Hematopoietic multipotent progenitor cell treated with erythropoietin and hydrocortisone succinate and interleukin-3 and kit ligand, for 4 days (in vitro differentiated cells): ENCODE measurements around the gene BRD3OS.

Experiments
- DNase-seq: peaks from one replicate; pipeline ENCODE4 v3.0.0-alpha.2; 2015

The BRD3OS gene

GRCh38 chr9:134035041-134036039, 10.1 kb downstream of the BRD3OS start:
- no peak for DNase-seq

- no peak for DNase-seq
Measured at GRCh38 chr9:134036130-134036529, 10.8 kb downstream of the BRD3OS start.

GRCh38 chr9:134037641-134038040, 12.4 kb downstream of the BRD3OS start:
- no peak for DNase-seq

- no peak for DNase-seq
Measured at GRCh38 chr9:134039386-134040175, 14.3 kb downstream of the BRD3OS start.

- no peak for DNase-seq
Measured at GRCh38 chr9:134040176-134040565, 14.9 kb downstream of the BRD3OS start.

- peak; percentile 44 for DNase-seq
Measured at GRCh38 chr9:134040781-134041648, 15.7 kb downstream of the BRD3OS start.

- DNase-seq, result no peak
Measured at GRCh38 chr9:134041649-134041962, 16.3 kb downstream of the BRD3OS start.

- peak; percentile 21 for DNase-seq
Measured at GRCh38 chr9:134043531-134043988, 18.3 kb downstream of the BRD3OS start.

- no peak for DNase-seq
Measured at GRCh38 chr9:134044944-134045343, 19.7 kb downstream of the BRD3OS start.

GRCh38 chr9:134045841-134046544, 20.7 kb downstream of the BRD3OS start:
- no peak for DNase-seq

- DNase-seq, result no peak
Measured at GRCh38 chr9:134046894-134047681, 21.8 kb downstream of the BRD3OS start.

- no peak for DNase-seq
Measured at GRCh38 chr9:134047868-134048581, 22.7 kb downstream of the BRD3OS start.

GRCh38 chr9:134048582-134048968, 23.3 kb downstream of the BRD3OS start:
- no peak for DNase-seq

- no peak for DNase-seq
Measured at GRCh38 chr9:134049236-134049635, 24.0 kb downstream of the BRD3OS start.

GRCh38 chr9:134049772-134050588, 24.7 kb downstream of the BRD3OS start:
- no peak for DNase-seq

GRCh38 chr9:134050726-134051125, 25.4 kb downstream of the BRD3OS start:
- no peak for DNase-seq

GRCh38 chr9:134051319-134051718, 26.0 kb downstream of the BRD3OS start:
- no peak for DNase-seq

- DNase-seq, result no peak
Measured at GRCh38 chr9:134052491-134052890, 27.2 kb downstream of the BRD3OS start.

GRCh38 chr9:134052941-134053340, 27.7 kb downstream of the BRD3OS start:
- DNase-seq, result no peak

- DNase-seq, result no peak
Measured at GRCh38 chr9:134053401-134053871, 28.2 kb downstream of the BRD3OS start.
